ENCODE measurements around the gene CLASP2.

The CLASP2 gene

GRCh38 chr3:33525232-33525631 is 192.8 kb downstream of the CLASP2 start:
- no peaks in the 10 kb centered on the region for H4K20me1 ChIP-seq (ENCODE audit: insufficient read depth, low read length)
- no peak overlapping the region for H3K27ac ChIP-seq (ENCODE audit: low read length)
- H3K9me3 ChIP-seq (ENCODE audit: insufficient read depth, low read length, severe bottlenecking): peaks cover 8% of the 10 kb centered on the region
- no peaks in the 10 kb centered on the region for H3K79me2 ChIP-seq (ENCODE audit: insufficient read depth, low read length)
- TF ChIP-seq CTCF (IDR thresholded peaks at IDR 0.05; ENCODE audit: borderline replicate concordance, extremely low read depth, low read length, poor library complexity, severe bottlenecking) (no peak), EZH2 (IDR thresholded peaks at IDR 0.05; ENCODE audit: borderline replicate concordance, low read depth, low read length, severe bottlenecking) (no peak)
- H3K4me2 ChIP-seq (ENCODE audit: insufficient read depth, low read length): no peak overlapping the region
- no peak overlapping the region for H3K4me3 ChIP-seq (ENCODE audit: low read depth in 1 of 2, low read length in 2 of 2)
- H2AFZ ChIP-seq (ENCODE audit: low read depth, low read length): no peak overlapping the region
- ATAC-seq (ENCODE audit: insufficient read depth, low read depth): no peak
- peaks cover 48% of the 10 kb centered on the region for H3K36me3 ChIP-seq (ENCODE audit: insufficient read depth, low read length)
- no peak for DNase-seq
- H3K4me1 ChIP-seq (ENCODE audit: insufficient read depth, low read length): no peaks in the 10 kb centered on the region
- H3K9ac ChIP-seq (ENCODE audit: low read depth, low read length): no peak overlapping the region
- H3K27me3 ChIP-seq (ENCODE audit: insufficient read depth, low read length, poor library complexity): no peaks in the 10 kb centered on the region

- no peak for ATAC-seq (ENCODE audit: insufficient read depth, low read depth)
- H3K9ac ChIP-seq (ENCODE audit: low read depth, low read length): no peak overlapping the region
- DNase-seq: no peak
- no peaks in the 10 kb centered on the region for H3K27me3 ChIP-seq (ENCODE audit: insufficient read depth, low read length, poor library complexity)
- H3K79me2 ChIP-seq (ENCODE audit: insufficient read depth, low read length): no peaks in the 10 kb centered on the region
- no peak overlapping the region for H2AFZ ChIP-seq (ENCODE audit: low read depth, low read length)
- peaks cover 8% of the 10 kb centered on the region for H3K9me3 ChIP-seq (ENCODE audit: insufficient read depth, low read length, severe bottlenecking)
- no peak for TF ChIP-seq EZH2 (IDR thresholded peaks at IDR 0.05; ENCODE audit: borderline replicate concordance, low read depth, low read length, severe bottlenecking)
- TF ChIP-seq CTCF (IDR thresholded peaks at IDR 0.05; ENCODE audit: borderline replicate concordance, extremely low read depth, low read length, poor library complexity, severe bottlenecking): no peak
- no peaks in the 10 kb centered on the region for H4K20me1 ChIP-seq (ENCODE audit: insufficient read depth, low read length)
- no peak overlapping the region for H3K4me2 ChIP-seq (ENCODE audit: insufficient read depth, low read length)
- H3K36me3 ChIP-seq (ENCODE audit: insufficient read depth, low read length): peaks cover 44% of the 10 kb centered on the region
- no peak overlapping the region for H3K4me3 ChIP-seq (ENCODE audit: low read depth in 1 of 2, low read length in 2 of 2)
- no peak overlapping the region for H3K27ac ChIP-seq (ENCODE audit: low read length)
- no peaks in the 10 kb centered on the region for H3K4me1 ChIP-seq (ENCODE audit: insufficient read depth, low read length)
These were observed 194.9 kb downstream of the CLASP2 start for GRCh38 chr3:33523093-33523667.

- Histone ChIP-seq H2AFZ (ENCODE audit: low read depth, low read length) (no peak overlapping the region), H3K9me3 (ENCODE audit: insufficient read depth, low read length, severe bottlenecking) (peaks cover 8% of the 10 kb centered on the region), H3K27ac (ENCODE audit: low read length) (no peak overlapping the region), H3K4me2 (ENCODE audit: insufficient read depth, low read length) (no peak overlapping the region), H3K36me3 (ENCODE audit: insufficient read depth, low read length) (peaks cover 42% of the 10 kb centered on the region), H3K79me2 (ENCODE audit: insufficient read depth, low read length) (no peaks in the 10 kb centered on the region), H3K27me3 (ENCODE audit: insufficient read depth, low read length, poor library complexity) (no peaks in the 10 kb centered on the region), H3K9ac (ENCODE audit: low read depth, low read length) (no peak overlapping the region), H4K20me1 (ENCODE audit: insufficient read depth, low read length) (no peaks in the 10 kb centered on the region), H3K4me1 (ENCODE audit: insufficient read depth, low read length) (no peaks in the 10 kb centered on the region), H3K4me3 (ENCODE audit: low read depth in 1 of 2, low read length in 2 of 2) (no peak overlapping the region)
- no peak for ATAC-seq (ENCODE audit: insufficient read depth, low read depth)
- DNase-seq: no peak
- TF ChIP-seq EZH2 (IDR thresholded peaks at IDR 0.05; ENCODE audit: borderline replicate concordance, low read depth, low read length, severe bottlenecking) (no peak), CTCF (IDR thresholded peaks at IDR 0.05; ENCODE audit: borderline replicate concordance, extremely low read depth, low read length, poor library complexity, severe bottlenecking) (no peak)
These were observed 196.3 kb downstream of the CLASP2 start for GRCh38 chr3:33521736-33522135.

All from DND-41 (cell line).